Measurements from ENCODE around the gene ATM.

ATM gene

DNA sequence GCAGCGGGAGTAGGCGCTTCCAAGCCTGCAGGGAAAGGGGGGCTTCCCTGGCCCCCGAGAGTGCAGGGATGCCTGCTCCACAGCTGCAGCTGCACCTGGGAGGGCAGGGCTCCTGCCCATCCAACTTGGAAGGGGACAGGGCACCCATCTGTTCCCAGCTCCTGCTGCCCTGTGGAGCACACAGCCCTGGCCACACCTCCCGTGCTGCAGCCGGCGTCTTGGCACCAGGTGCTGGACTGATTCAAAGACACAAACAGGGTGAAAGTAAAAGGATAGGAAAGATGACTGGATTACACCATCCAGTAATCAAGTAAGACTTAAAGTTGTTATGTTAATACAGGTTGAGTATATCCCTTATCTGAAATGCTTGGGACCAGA lies 15.2 kb upstream of the ATM start:
- Histone ChIP-seq H3K18ac (ENCODE audit: low read depth in 1 of 2, low read length in 2 of 2) (no peak overlapping the region), H2AFZ (ENCODE audit: low read depth, low read length) (no peak overlapping the region), H3K9me3 (ENCODE audit: control insufficient read depth, low read length) (peaks cover 26% of the 10 kb centered on the region), H2BK12ac (ENCODE audit: low read length in 2 of 2) (no peak overlapping the region), H4K8ac (ENCODE audit: low read length) (no peak overlapping the region), H3K9ac (ENCODE audit: low read length) (no peak overlapping the region), H3K27me3 (ENCODE audit: control insufficient read depth in 1 of 2, insufficient read depth in 1 of 2, low read length in 2 of 2) (no peaks in the 10 kb centered on the region), H2AK5ac (ENCODE audit: low read length, severe bottlenecking) (no peak overlapping the region), H3K23ac (ENCODE audit: low read length in 2 of 2) (no peak overlapping the region), H3K36me3 (ENCODE audit: control insufficient read depth in 1 of 2, insufficient read depth in 2 of 2, low read depth in 1 of 2, low read length in 2 of 2) (peaks cover 37 to 70% of the 10 kb centered on the region in 2 experiments), H3K14ac (ENCODE audit: low read length in 2 of 2) (no peak overlapping the region), H3K4me3 (ENCODE audit: insufficient read depth in 1 of 2, low read depth in 1 of 2, low read length in 2 of 2) (no peak overlapping the region), H2BK15ac (ENCODE audit: low read depth, poor library complexity, severe bottlenecking) (no peak overlapping the region), H3K4me1 (ENCODE audit: control insufficient read depth, insufficient read depth, low read depth, low read length) (no peaks in the 10 kb centered on the region), H2BK5ac (ENCODE audit: low read depth, low read length, poor library complexity, severe bottlenecking) (no peak overlapping the region), H3K4me2 (ENCODE audit: low read length, poor library complexity, severe bottlenecking) (no peak overlapping the region), H3K4ac (ENCODE audit: low read depth in 1 of 2, low read length in 2 of 2) (no peak overlapping the region), H3K27ac (ENCODE audit: low read length, poor library complexity, severe bottlenecking) (no peak overlapping the region), H4K91ac (ENCODE audit: low read length) (no peak overlapping the region), H2BK120ac (ENCODE audit: low read depth, low read length) (no peak overlapping the region), H3K79me1 (replicated peaks; ENCODE audit: low read length, poor library complexity, severe bottlenecking) (peaks cover 43% of the 10 kb centered on the region)
- DNase-seq = no peak
- 100% methylated on average over 6 of the region's 6 CpGs for whole genome bisulfite sequencing

DNA sequence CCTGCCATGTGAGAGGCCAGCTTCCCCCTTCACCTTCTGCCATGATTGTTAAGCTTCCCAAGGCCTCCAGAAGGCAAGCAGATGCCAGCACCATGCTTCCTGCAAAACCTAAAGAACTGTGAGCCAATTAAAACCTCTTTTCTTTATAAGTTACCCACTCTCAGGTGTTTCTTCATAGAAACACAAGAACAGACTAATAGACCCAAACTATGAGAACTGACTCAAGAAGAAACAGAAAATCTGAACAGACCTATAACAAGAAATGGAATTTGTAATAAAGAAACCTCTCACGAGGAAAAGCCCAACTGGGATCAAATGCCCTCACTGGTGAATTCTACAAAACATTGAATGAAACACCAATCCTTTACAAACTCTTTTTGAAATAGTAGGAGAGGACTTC lies 12.4 kb upstream of the ATM start:
- no peak overlapping the region for H2BK5ac ChIP-seq (ENCODE audit: low read depth, low read length, poor library complexity, severe bottlenecking)
- H3K9ac ChIP-seq (ENCODE audit: low read length) = no peak overlapping the region
- no peak overlapping the region for H3K23ac ChIP-seq (ENCODE audit: low read length in 2 of 2)
- no peak overlapping the region for H2BK12ac ChIP-seq (ENCODE audit: low read length in 2 of 2)
- no peak overlapping the region for H4K8ac ChIP-seq (ENCODE audit: low read length)
- DNase-seq = no peak
- H3K27ac ChIP-seq (ENCODE audit: low read length, poor library complexity, severe bottlenecking) = no peak overlapping the region
- H3K9me3 ChIP-seq (ENCODE audit: control insufficient read depth, low read length) = peaks cover 14% of the 10 kb centered on the region
- no peak overlapping the region for H3K14ac ChIP-seq (ENCODE audit: low read length in 2 of 2)
- H3K4me2 ChIP-seq (ENCODE audit: low read length, poor library complexity, severe bottlenecking) = no peak overlapping the region
- H3K4me1 ChIP-seq (ENCODE audit: control insufficient read depth, insufficient read depth, low read depth, low read length) = no peaks in the 10 kb centered on the region
- no peak overlapping the region for H4K91ac ChIP-seq (ENCODE audit: low read length)
- H2BK120ac ChIP-seq (ENCODE audit: low read depth, low read length) = no peak overlapping the region
- H3K4me3 ChIP-seq (ENCODE audit: insufficient read depth in 1 of 2, low read depth in 1 of 2, low read length in 2 of 2) = no peak overlapping the region
- peaks cover 33 to 62% of the 10 kb centered on the region in 2 experiments for H3K36me3 ChIP-seq (ENCODE audit: control insufficient read depth in 1 of 2, insufficient read depth in 2 of 2, low read depth in 1 of 2, low read length in 2 of 2)
- H3K4ac ChIP-seq (ENCODE audit: low read depth in 1 of 2, low read length in 2 of 2) = no peak overlapping the region
- no peaks in the 10 kb centered on the region for H3K27me3 ChIP-seq (ENCODE audit: control insufficient read depth in 1 of 2, insufficient read depth in 1 of 2, low read length in 2 of 2)
- WGBS = 83% methylated on average over 1 of the region's 1 CpG
- no peak overlapping the region for H3K18ac ChIP-seq (ENCODE audit: low read depth in 1 of 2, low read length in 2 of 2)
- H2BK15ac ChIP-seq (ENCODE audit: low read depth, poor library complexity, severe bottlenecking) = no peak overlapping the region
- no peak overlapping the region for H2AK5ac ChIP-seq (ENCODE audit: low read length, severe bottlenecking)
- H3K79me1 ChIP-seq (replicated peaks; ENCODE audit: low read length, poor library complexity, severe bottlenecking) = peaks cover 33% of the 10 kb centered on the region
- H2AFZ ChIP-seq (ENCODE audit: low read depth, low read length) = no peak overlapping the region

DNA sequence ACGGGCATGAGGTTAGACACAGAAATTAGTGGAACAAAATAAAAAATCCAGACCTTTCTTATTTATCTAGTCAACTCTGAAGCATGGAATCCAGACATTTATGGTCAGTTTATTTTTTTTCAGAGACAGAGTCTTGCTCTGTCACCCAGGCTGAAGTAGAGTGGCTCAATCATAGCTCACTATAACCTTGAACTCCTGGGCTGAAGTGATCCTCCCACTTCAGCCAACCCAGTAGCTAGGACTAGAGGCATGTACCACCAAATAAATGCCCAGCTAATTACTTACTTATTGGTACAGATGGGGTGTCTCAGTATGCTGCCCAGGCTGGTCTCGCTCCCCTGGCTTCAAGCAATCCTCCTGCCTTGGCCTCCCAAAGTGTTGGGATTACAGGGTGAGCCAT lies 9.1 kb upstream of the ATM start:
- Histone ChIP-seq H3K79me1 (replicated peaks; ENCODE audit: low read length, poor library complexity, severe bottlenecking) (peaks cover 16% of the 10 kb centered on the region), H3K27me3 (ENCODE audit: control insufficient read depth in 1 of 2, insufficient read depth in 1 of 2, low read length in 2 of 2) (no peaks in the 10 kb centered on the region), H4K8ac (ENCODE audit: low read length) (no peak overlapping the region), H3K36me3 (ENCODE audit: control insufficient read depth in 1 of 2, insufficient read depth in 2 of 2, low read depth in 1 of 2, low read length in 2 of 2) (peaks cover 13 to 37% of the 10 kb centered on the region in 2 experiments), H2AK5ac (ENCODE audit: low read length, severe bottlenecking) (no peak overlapping the region), H2BK120ac (ENCODE audit: low read depth, low read length) (no peak overlapping the region), H3K14ac (ENCODE audit: low read length in 2 of 2) (no peak overlapping the region), H4K91ac (ENCODE audit: low read length) (no peak overlapping the region), H3K9me3 (ENCODE audit: control insufficient read depth, low read length) (no peaks in the 10 kb centered on the region), H3K4me1 (ENCODE audit: control insufficient read depth, insufficient read depth, low read depth, low read length) (no peaks in the 10 kb centered on the region), H3K18ac (ENCODE audit: low read depth in 1 of 2, low read length in 2 of 2) (no peak overlapping the region), H3K4me2 (ENCODE audit: low read length, poor library complexity, severe bottlenecking) (no peak overlapping the region), H2AFZ (ENCODE audit: low read depth, low read length) (no peak overlapping the region), H3K23ac (ENCODE audit: low read length in 2 of 2) (no peak overlapping the region), H3K4me3 (ENCODE audit: insufficient read depth in 1 of 2, low read depth in 1 of 2, low read length in 2 of 2) (no peak overlapping the region), H2BK5ac (ENCODE audit: low read depth, low read length, poor library complexity, severe bottlenecking) (no peak overlapping the region), H3K4ac (ENCODE audit: low read depth in 1 of 2, low read length in 2 of 2) (no peak overlapping the region), H2BK12ac (ENCODE audit: low read length in 2 of 2) (no peak overlapping the region), H3K27ac (ENCODE audit: low read length, poor library complexity, severe bottlenecking) (no peak overlapping the region), H2BK15ac (ENCODE audit: low read depth, poor library complexity, severe bottlenecking) (no peak overlapping the region), H3K9ac (ENCODE audit: low read length) (no peak overlapping the region)
- DNase-seq = no peak
- whole genome bisulfite sequencing = 100% methylated on average over 1 of the region's 2 CpGs

DNA sequence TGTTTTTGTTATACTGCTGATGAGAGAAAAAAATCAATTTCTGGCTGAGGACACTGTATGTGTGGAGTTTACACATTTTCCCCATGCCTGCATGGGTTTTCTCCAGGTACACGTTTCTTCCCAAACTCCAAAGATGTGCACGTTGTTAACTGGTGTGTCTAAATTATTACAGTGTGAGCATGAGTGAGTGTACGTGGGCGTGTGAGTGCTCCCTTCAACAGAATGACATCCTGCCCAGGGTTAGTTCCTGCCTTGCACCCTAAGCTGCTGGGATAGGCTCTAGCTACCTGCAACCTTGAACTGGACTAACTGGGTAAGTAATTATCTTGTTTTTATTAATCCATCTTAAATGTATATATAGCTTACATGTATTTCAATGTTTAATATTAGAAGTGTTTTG lies 5.9 kb upstream of the ATM start:
- Histone ChIP-seq H3K9ac (ENCODE audit: low read length) (no peak overlapping the region), H3K4me3 (ENCODE audit: insufficient read depth in 1 of 2, low read depth in 1 of 2, low read length in 2 of 2) (no peak overlapping the region), H3K23ac (ENCODE audit: low read length in 2 of 2) (no peak overlapping the region), H3K14ac (ENCODE audit: low read length in 2 of 2) (no peak overlapping the region), H3K79me1 (replicated peaks; ENCODE audit: low read length, poor library complexity, severe bottlenecking) (peaks cover 9% of the 10 kb centered on the region), H4K8ac (ENCODE audit: low read length) (peak overlapping the region; percentile 60), H3K18ac (ENCODE audit: low read depth in 1 of 2, low read length in 2 of 2) (no peak overlapping the region), H3K9me3 (ENCODE audit: control insufficient read depth, low read length) (no peaks in the 10 kb centered on the region), H3K27ac (ENCODE audit: low read length, poor library complexity, severe bottlenecking) (no peak overlapping the region), H2AK5ac (ENCODE audit: low read length, severe bottlenecking) (no peak overlapping the region), H2BK5ac (ENCODE audit: low read depth, low read length, poor library complexity, severe bottlenecking) (no peak overlapping the region), H2BK120ac (ENCODE audit: low read depth, low read length) (no peak overlapping the region), H3K4me2 (ENCODE audit: low read length, poor library complexity, severe bottlenecking) (no peak overlapping the region), H3K36me3 (ENCODE audit: control insufficient read depth in 1 of 2, insufficient read depth in 2 of 2, low read depth in 1 of 2, low read length in 2 of 2) (peaks cover 6 to 19% of the 10 kb centered on the region in 2 experiments), H4K91ac (ENCODE audit: low read length) (peak overlapping the region; percentile 39), H2BK15ac (ENCODE audit: low read depth, poor library complexity, severe bottlenecking) (no peak overlapping the region), H2BK12ac (ENCODE audit: low read length in 2 of 2) (no peak overlapping the region), H3K27me3 (ENCODE audit: control insufficient read depth in 1 of 2, insufficient read depth in 1 of 2, low read length in 2 of 2) (no peaks in the 10 kb centered on the region), H3K4ac (ENCODE audit: low read depth in 1 of 2, low read length in 2 of 2) (no peak overlapping the region), H3K4me1 (ENCODE audit: control insufficient read depth, insufficient read depth, low read depth, low read length) (peaks cover 3% of the 10 kb centered on the region), H2AFZ (ENCODE audit: low read depth, low read length) (no peak overlapping the region)
- 95% methylated on average over 4 of the region's 4 CpGs for WGBS
- no peak for DNase-seq
